HepG2 (cell line): ENCODE data around the gene PARG. TPM values are rescaled to one million over a fixed set of nuclear protein-coding genes. Genes with fewer than 3 reads are reported as not detected.
"Not testable (repeated sequence)": the region's sequence is repeated elsewhere in the genome, so short reads cannot be mapped to it uniquely, and the experiment has no call there.

Experiments
- BRD4 ChIP-seq: sonication (generic); formaldehyde crosslinking; IDR thresholded peaks from 2 replicates; pipeline ENCODE4 v1.4.0; 2020; ENCODE audit warnings: missing genetic modification reagents
- FOXM1 ChIP-seq: sonication (generic); formaldehyde crosslinking; IDR thresholded peaks from 2 replicates; pipeline ENCODE4 v1.5.0; 2020; ENCODE audit warnings: missing genetic modification reagents
- GATAD2A ChIP-seq: IDR thresholded peaks from 2 replicates; pipeline ENCODE4 v1.6.1; 2016
- ISL2 ChIP-seq: sonication (generic); formaldehyde crosslinking; IDR thresholded peaks from 2 replicates; pipeline ENCODE4 v1.5.0; 2020; ENCODE audit warnings: missing genetic modification reagents
- POGZ ChIP-seq: sonication (generic); formaldehyde crosslinking; IDR thresholded peaks from 2 replicates; pipeline ENCODE4 v1.4.0; 2020; ENCODE audit warnings: mild to moderate bottlenecking, missing genetic modification reagents
- RXRB ChIP-seq: IDR thresholded peaks from 2 replicates; pipeline ENCODE4 v1.6.1; 2016; ENCODE audit warnings: borderline replicate concordance, missing genetic modification reagents, missing compliant biosample characterization
- YEATS2 ChIP-seq: sonication (generic); formaldehyde crosslinking; IDR thresholded peaks from 2 replicates; pipeline ENCODE4 v1.4.0; 2020; ENCODE audit warnings: missing genetic modification reagents, borderline replicate concordance
- ZNF350 ChIP-seq: sonication (generic); formaldehyde crosslinking; IDR thresholded peaks from 2 replicates; pipeline ENCODE4 v1.4.0; 2020; ENCODE audit warnings: mild to moderate bottlenecking, low read depth, missing genetic modification reagents, borderline replicate concordance
- ZNF777 ChIP-seq: sonication (generic); formaldehyde crosslinking; IDR thresholded peaks from 2 replicates; pipeline ENCODE4 v1.4.0; 2020; ENCODE audit warnings: missing genetic modification reagents
- polyA plus RNA-seq, 8 experiments: library from polyadenylated mRNA; depleted of rRNA in 3 of 8; stranded (reverse) in 7 of 8; unstranded in 1 of 8; fragments of >200 nt; fragmentation: Illumina TruSeq in 4 of 8; extraction: Trizol in 4 of 8; gene quantifications; 2 replicates each; pipeline versions ENCODE4 v1.2.1 to v1.2.3, GENCODE V29; 2011 to 2016; ENCODE audit warnings: low read depth in 4 of 8, missing spikeins in 1 of 8, mixed read lengths in 1 of 8; ENCODE audit not compliant: insufficient read depth in 1 of 8
- total RNA-seq, 5 experiments: library from RNA; depleted of rRNA; stranded (reverse); fragments of >200 nt; fragmentation: Illumina TruSeq; extraction: Trizol; gene quantifications; 2 replicates each; pipeline ENCODE4 v1.2.3, GENCODE V29; 2016; ENCODE audit warnings: low read depth in 1 of 5
- TF ChIP-seq, protein P1 (sequence below), 2 experiments: sonication (generic) in 1 of 2; formaldehyde crosslinking in 1 of 2; IDR thresholded peaks; 2 replicates each; pipeline versions ENCODE4 v1.6.1 to v1.9.0; 2014 to 2022; ENCODE audit warnings: antibody characterized with exemption in 1 of 2, borderline replicate concordance in 1 of 2, inconsistent platforms in 1 of 2, low read depth in 1 of 2, missing genetic modification reagents in 1 of 2
- TF ChIP-seq, protein P2 (sequence below): sonication (generic); formaldehyde crosslinking; IDR thresholded peaks from 2 replicates; pipeline ENCODE4 v1.8.1; 2023; ENCODE audit warnings: missing genetic modification reagents, mild to moderate bottlenecking, borderline replicate concordance
- TF ChIP-seq, protein P3 (sequence below): sonication (generic); formaldehyde crosslinking; IDR thresholded peaks from 2 replicates; pipeline ENCODE4 v1.4.0; 2020; ENCODE audit warnings: missing genetic modification reagents
- TF ChIP-seq, protein P4 (sequence below): IDR thresholded peaks from 2 replicates; pipeline ENCODE4 v1.6.1; 2016; ENCODE audit warnings: mild to moderate bottlenecking, missing biosample characterization, missing genetic modification reagents
- TF ChIP-seq, protein P5 (sequence below): sonication (generic); formaldehyde crosslinking; IDR thresholded peaks from 2 replicates; pipeline ENCODE4 v1.8.0; 2022; ENCODE audit warnings: mild to moderate bottlenecking, missing genetic modification reagents, borderline replicate concordance
- TF ChIP-seq, protein P6 (sequence below), 2 experiments: sonication (generic) in 1 of 2; formaldehyde crosslinking in 1 of 2; IDR thresholded peaks; 2 replicates each; pipeline versions ENCODE4 v1.4.0 to v1.6.1; 2018 to 2020; ENCODE audit warnings: missing genetic modification reagents in 2 of 2, borderline replicate concordance in 1 of 2, low read depth in 1 of 2, mild to moderate bottlenecking in 1 of 2, missing biosample characterization in 1 of 2

The PARG gene
- total and polyA plus RNA-seq, 2 of the 13 experiments (the other 11 are each of a cell fraction or from before 2014, with no cell fraction given): 11.4 to 37.2 TPM

DNA sequence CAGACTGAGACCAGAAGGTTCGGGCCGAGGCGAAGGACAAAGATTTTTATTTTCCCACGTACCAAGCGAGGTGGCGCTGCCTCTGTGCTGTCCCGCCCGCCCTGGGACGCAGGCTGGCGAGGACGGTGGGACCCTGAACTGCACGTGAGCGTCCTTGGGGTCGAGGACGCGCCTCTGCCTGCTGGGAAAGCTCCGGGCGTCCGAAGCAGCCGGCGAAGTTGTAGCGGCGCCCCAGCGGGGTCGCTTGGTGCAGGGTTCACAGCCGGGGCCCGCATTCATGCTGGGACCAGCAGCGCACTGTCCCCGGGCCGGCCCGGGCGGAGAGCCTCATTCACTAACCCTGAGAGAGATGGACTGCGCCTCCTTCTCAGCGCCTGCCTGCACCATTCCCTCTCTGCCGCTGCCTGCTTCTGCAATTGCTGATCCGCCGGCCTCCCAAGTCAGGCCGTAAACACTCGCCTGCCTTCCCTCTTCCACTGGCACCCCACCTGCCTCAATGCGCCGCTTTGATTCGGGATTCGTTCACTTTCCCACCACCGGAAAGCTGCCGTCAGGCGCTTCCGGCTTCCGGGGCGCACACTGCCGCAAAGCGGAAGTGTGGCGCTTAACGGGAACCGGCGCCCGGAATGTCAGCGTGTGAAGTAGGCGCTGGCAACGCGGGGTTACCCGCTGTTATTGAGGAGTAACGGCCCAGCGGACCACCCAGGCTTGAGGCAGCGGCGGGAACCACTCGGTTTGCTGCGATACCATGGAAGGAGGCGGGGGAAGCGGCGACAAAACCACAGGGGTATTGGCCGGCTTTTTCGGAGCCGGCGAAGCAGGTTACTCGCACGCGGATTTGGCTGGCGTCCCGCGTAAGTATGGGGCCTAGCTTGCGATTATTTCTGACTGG, at the start of gene PARG, which contains the start of gene TIMM23B (continued):
- TF ChIP-seq, protein P1, sequence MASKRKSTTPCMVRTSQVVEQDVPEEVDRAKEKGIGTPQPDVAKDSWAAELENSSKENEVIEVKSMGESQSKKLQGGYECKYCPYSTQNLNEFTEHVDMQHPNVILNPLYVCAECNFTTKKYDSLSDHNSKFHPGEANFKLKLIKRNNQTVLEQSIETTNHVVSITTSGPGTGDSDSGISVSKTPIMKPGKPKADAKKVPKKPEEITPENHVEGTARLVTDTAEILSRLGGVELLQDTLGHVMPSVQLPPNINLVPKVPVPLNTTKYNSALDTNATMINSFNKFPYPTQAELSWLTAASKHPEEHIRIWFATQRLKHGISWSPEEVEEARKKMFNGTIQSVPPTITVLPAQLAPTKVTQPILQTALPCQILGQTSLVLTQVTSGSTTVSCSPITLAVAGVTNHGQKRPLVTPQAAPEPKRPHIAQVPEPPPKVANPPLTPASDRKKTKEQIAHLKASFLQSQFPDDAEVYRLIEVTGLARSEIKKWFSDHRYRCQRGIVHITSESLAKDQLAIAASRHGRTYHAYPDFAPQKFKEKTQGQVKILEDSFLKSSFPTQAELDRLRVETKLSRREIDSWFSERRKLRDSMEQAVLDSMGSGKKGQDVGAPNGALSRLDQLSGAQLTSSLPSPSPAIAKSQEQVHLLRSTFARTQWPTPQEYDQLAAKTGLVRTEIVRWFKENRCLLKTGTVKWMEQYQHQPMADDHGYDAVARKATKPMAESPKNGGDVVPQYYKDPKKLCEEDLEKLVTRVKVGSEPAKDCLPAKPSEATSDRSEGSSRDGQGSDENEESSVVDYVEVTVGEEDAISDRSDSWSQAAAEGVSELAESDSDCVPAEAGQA (IDR thresholded peaks at IDR 0.05; ENCODE audit: low read depth): not testable (repeated sequence)
- TF ChIP-seq, protein P1 (CRISPR knock-in tag; IDR thresholded peaks at IDR 0.05; ENCODE audit: borderline replicate concordance): 0 out of 2 replicates have a peak, but pooled peaks have one; percentile 64
- TF ChIP-seq ZNF777 (CRISPR knock-in tag): peak; percentile 49; the same call in 1 of the 2 replicates
- TF ChIP-seq, protein P2, sequence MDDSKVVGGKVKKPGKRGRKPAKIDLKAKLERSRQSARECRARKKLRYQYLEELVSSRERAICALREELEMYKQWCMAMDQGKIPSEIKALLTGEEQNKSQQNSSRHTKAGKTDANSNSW (CRISPR knock-in tag): peak; percentile 45; the same call in 1 of the 2 replicates
- TF ChIP-seq RXRB (CRISPR knock-in tag): peak; percentile 49; the same call in 1 of the 2 replicates
- TF ChIP-seq YEATS2 (CRISPR knock-in tag): peak; percentile 94
- TF ChIP-seq, protein P3, sequence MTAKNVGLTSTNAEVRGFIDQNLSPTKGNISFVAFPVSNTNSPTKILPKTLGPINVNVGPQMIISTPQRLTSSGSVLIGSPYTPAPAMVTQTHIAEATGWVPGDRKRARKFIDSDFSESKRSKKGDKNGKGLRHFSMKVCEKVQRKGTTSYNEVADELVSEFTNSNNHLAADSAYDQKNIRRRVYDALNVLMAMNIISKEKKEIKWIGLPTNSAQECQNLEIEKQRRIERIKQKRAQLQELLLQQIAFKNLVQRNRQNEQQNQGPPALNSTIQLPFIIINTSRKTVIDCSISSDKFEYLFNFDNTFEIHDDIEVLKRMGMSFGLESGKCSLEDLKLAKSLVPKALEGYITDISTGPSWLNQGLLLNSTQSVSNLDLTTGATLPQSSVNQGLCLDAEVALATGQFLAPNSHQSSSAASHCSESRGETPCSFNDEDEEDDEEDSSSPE (CRISPR knock-in tag): peak; percentile 86
- peak; percentile 82; the same call in 1 of the 2 replicates for TF ChIP-seq ZNF350 (CRISPR knock-in tag)
- TF ChIP-seq, protein P4, sequence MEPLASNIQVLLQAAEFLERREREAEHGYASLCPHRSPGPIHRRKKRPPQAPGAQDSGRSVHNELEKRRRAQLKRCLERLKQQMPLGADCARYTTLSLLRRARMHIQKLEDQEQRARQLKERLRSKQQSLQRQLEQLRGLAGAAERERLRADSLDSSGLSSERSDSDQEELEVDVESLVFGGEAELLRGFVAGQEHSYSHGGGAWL (CRISPR knock-in tag): peak; percentile 50; the same call in 1 of the 2 replicates
- peak; percentile 11; the same call in 1 of the 2 replicates for TF ChIP-seq BRD4 (CRISPR knock-in tag)
- TF ChIP-seq POGZ (CRISPR knock-in tag): peak; percentile 71; the same call in 1 of the 2 replicates
- peak; percentile 12; the same call in 1 of the 2 replicates for TF ChIP-seq FOXM1
- 0 out of 2 replicates have a peak, but pooled peaks have one; percentile 34 for TF ChIP-seq GATAD2A (CRISPR knock-in tag)
- TF ChIP-seq, protein P5, sequence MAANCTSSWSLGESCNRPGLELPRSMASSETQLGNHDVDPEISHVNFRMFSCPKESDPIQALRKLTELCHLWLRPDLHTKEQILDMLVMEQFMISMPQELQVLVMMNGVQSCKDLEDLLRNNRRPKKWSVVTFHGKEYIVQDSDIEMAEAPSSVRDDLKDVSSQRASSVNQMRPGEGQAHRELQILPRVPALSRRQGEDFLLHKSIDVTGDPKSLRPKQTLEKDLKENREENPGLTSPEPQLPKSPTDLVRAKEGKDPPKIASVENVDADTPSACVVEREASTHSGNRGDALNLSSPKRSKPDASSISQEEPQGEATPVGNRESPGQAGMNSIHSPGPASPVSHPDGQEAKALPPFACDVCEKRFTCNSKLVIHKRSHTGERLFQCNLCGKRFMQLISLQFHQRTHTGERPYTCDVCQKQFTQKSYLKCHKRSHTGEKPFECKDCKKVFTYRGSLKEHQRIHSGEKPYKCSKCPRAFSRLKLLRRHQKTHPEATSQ (CRISPR knock-in tag): peak; percentile 30; the same call in 1 of the 2 replicates
- peak; percentile 76 for TF ChIP-seq ISL2
- TF ChIP-seq, protein P6, sequence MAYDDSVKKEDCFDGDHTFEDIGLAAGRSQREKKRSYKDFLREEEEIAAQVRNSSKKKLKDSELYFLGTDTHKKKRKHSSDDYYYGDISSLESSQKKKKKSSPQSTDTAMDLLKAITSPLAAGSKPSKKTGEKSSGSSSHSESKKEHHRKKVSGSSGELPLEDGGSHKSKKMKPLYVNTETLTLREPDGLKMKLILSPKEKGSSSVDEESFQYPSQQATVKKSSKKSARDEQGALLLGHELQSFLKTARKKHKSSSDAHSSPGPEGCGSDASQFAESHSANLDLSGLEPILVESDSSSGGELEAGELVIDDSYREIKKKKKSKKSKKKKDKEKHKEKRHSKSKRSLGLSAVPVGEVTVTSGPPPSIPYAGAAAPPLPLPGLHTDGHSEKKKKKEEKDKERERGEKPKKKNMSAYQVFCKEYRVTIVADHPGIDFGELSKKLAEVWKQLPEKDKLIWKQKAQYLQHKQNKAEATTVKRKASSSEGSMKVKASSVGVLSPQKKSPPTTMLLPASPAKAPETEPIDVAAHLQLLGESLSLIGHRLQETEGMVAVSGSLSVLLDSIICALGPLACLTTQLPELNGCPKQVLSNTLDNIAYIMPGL (CRISPR knock-in tag; IDR thresholded peaks at IDR 0.05; ENCODE audit: borderline replicate concordance in 1 of 2, low read depth in 1 of 2): peak; percentile 29 to 91; a peak in 3 of 4 replicates
